GM18873 (cell line): ENCODE measurements around the gene CD2.
A peak's percentile ranks its signal among the peaks of the same experiment; 100 is the strongest.

ENCODE experiments used
- ATAC-seq: cut with Tn5 transposase; IDR thresholded peaks from one replicate; pipeline ENCODE4 v1.9.1; 2021; ENCODE audit warnings: mild to moderate bottlenecking, moderate library complexity, moderate number of reproducible peaks; ENCODE audit not compliant: unreplicated experiment, low FRiP score

CD2 gene

GRCh38 chr1:116771997-116772647, 17.9 kb downstream of the CD2 start:
- no peak for ATAC-seq

DNA sequence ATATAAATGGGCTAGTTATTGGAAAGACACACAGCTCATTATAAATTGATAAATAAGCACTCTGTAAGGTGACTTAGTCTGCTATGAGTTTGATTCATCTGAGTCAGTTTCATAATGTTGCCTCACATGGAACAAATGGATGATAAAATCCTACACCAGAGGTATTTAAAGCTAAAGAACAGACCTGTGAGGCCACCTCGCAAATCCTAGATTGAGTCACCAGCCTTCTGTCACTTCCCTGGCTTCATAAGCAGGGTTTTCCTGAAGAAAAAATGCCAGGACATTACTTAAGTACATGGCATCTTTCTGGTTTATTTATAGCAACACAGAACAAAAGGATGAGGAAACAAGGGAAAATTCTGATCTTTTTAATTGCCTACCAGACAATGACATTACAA, 18.4 kb downstream of the CD2 start:
- no peak for ATAC-seq

DNA sequence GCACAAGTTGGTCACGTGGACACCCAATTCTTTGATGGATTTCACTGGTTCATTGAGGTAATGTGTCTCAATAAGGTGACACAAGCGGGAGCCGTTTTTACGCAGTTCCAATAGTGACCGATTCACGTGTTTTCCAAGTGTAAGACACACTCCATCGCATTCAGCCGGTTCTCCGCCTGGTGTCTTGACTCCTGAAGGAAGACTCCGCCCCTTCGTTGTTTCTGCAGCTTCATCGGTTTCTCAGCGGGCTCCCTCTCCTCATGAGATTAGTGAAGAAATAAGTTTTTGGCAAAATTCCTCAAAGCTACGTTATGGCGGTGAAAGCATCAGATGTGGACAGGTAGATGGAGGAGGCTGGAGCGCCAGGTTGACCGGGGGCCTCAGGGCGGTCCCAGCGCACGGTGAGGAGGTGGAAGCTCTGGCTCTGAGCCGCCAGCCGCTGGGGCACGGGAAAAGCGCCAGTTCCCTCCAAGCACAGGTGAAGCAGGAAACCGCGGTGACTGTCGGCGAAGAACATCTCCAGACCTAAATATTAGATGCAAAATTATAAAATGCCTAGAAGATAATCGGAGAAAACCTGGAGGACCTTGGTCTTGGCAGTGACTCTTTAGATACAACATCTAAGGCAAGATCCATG, 21.0 kb downstream of the CD2 start:
- no peak for ATAC-seq

GRCh38 chr1:116777831-116778830, 23.9 kb downstream of the CD2 start:
- no peak for ATAC-seq

DNA sequence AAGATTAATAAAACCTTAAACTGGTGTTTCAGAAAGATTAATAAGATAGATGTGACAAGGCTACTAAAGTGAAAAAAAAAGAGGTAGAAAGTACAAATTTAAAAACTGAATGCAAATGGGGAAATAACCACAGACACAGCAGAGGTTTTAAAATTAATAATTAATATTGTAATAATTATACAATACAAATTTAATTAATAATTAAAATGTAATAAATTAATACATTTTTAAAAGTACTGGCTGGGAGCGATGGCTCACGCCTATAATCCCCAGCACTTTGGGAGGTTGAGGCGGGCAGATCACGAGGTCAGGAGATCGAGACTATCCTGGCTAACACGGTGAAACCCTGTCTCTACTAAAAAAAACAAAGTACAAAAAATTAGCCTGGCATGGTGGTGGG, 26.8 kb downstream of the CD2 start:
- no peak for ATAC-seq

DNA sequence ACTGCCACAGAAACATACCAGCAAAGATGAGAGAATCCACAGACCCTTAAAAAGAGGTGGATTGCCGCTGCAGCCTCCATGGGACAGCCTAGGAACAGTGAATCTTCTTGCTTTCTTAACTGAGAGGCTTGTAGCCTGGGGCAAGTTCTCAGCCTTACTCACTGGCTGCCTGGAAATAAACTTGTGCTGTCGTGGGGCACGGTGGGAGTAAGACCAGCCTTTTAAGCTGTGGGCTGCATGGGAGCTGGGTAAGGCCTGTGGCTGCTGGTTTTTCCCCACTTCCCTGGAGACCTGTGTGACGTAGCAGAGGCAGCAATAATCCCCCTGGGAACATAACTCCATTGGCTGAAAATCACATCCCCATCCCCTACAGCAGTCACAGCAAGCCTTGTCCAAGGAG, 30.8 kb downstream of the CD2 start:
- ATAC-seq, result no peak

DNA sequence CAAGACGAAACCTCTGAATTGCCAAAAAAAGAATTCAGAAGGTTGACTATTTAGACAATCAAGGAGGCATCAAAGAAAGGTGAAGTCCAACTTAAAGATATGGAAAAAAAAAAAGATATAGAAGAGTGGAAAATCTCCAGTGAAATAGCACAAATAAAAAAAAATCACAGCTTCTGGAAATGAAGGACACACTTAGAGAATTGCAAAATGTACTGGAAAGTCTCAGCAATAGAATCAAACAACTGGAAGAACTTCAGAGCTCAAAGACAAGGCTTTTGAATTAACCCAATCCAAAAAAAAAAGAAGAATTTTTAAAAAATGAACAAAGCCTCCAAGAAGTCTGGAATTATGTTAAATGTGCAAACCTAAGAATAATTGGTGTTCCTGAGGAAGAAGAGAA, 31.8 kb downstream of the CD2 start:
- ATAC-seq, result no peak

DNA sequence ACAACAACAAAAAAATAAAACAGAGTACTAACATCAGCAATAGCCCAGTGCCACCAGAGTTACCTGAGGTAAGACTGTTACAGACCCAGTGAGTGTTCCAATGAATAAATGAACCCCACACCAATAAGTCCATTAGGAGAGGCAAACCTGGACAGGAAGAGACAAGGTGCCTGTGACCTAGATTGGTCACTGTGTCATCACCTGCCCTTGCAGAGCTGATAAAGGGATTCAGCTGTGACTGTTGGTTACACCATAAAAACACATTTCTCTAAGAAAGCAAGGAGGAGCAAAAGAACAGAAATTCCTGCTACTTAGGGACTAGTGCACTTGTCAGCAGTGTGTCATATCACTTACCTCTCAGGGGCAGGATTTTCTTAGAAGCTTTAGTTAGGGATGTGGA, 37.5 kb downstream of the CD2 start:
- ATAC-seq, result no peak

GRCh38 chr1:116793357-116793935, 39.2 kb downstream of the CD2 start:
- no peak for ATAC-seq

DNA sequence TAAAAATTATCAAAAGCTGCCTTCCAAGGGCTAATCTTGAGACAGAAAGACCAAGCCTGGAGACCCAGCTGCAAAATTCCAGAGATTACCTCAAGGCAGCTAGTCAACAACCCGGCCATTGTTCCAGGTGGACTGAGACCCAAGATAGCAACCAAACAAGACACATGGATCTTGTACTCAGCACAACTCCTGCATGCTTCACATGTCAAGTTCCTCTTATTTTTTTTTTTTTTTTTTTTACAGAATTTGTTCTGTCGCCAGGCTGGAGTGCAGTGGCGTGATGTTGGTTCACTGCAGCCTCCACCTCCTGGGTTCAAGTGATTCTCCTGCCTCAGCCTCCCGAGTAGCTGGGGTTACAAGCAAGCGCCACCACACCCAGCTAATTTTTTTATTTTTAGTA, 40.1 kb downstream of the CD2 start:
- no peak for ATAC-seq

DNA sequence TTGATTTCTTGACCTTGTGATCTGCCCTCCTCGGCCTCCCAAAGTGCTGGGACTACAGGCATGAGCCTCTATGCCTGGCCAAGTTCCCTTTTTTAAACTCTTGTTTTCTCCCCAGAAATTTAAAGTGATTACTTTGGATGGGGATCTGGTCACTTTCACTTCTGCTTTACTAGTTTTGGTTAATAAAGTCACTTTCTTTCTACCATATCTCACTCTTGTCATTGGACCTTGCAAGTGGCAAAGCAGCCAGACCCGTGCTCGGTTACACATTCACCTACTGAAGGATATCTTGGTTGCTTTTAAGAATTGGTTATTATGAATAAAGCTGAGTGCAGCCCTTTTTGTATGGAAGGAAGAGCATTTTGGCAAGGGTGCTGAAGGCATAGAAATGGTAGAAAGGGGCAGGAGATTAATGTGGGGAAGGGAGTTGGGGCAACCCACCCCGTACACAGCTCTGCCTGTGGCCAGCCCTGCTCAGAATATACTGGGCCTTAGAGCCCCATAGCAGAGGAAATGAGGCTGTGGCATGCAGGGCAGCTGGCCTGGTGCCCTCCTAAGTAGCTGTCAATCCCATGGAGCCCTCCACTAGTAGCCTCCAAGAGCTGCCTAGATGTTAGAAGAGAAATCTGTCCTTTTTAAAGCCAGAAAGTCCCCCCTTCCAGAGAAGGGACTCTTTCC, 40.7 kb downstream of the CD2 start:
- peak; percentile 72 for ATAC-seq

DNA sequence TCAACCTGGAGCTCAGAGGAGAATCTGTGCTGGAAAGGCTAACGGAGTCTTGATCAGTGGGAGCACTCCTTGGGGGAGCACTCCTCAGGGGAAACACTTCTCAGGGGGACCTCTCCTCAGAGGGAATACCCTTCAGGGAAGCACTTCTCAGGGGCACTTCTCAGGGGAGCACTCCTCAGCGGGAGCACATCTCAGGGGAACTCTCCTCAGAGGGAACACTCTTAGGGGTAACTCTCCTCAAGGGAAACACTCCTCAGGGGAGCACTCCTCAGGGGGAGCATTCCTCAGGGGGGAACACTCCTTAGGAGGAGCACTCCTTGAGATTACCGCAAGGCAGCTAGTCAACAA, 41.2 kb downstream of the CD2 start:
- ATAC-seq, result no peak

GRCh38 chr1:116804736-116805135, 50.5 kb downstream of the CD2 start:
- no peak for ATAC-seq

DNA sequence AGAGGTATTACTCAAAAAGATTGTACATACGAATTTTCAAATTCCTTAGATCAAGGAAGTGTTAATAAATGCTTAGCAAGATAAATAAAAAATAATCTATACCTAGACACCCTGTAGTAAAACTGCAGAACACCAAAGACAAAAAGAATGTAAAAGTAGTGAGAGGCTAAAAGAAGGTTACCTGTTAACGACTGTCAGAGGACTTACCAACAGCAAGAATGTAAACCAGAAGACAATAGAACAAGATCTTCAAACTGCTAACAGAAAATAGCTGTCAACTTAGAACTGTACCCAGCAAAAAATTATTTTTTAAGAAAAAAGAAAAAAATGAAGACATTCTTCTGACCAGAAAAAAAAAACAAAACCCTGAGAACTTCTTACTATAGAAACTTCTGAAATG, 51.2 kb downstream of the CD2 start:
- no peak for ATAC-seq

DNA sequence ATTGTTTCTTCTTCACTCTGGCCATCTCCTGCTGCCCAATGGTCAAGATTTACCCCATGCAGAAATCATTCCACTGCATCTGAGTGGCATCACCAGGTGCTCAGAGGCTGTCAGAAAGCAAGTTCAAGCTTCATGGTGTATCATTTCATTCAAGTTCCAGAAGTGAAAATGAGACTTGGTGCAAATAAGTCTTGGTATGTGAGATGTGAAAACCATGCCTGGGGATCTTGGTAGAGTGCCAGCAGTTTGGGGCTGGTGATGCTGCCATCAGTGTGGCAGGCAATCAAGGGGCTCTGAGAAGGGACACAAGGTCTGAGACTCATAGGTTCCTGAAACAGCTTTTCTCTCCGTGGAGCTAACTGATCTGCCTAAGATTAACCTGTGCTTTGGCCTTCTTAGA, 52.0 kb downstream of the CD2 start:
- ATAC-seq, result no peak

GRCh38 chr1:116806671-116807070, 52.4 kb downstream of the CD2 start:
- ATAC-seq, result no peak

DNA sequence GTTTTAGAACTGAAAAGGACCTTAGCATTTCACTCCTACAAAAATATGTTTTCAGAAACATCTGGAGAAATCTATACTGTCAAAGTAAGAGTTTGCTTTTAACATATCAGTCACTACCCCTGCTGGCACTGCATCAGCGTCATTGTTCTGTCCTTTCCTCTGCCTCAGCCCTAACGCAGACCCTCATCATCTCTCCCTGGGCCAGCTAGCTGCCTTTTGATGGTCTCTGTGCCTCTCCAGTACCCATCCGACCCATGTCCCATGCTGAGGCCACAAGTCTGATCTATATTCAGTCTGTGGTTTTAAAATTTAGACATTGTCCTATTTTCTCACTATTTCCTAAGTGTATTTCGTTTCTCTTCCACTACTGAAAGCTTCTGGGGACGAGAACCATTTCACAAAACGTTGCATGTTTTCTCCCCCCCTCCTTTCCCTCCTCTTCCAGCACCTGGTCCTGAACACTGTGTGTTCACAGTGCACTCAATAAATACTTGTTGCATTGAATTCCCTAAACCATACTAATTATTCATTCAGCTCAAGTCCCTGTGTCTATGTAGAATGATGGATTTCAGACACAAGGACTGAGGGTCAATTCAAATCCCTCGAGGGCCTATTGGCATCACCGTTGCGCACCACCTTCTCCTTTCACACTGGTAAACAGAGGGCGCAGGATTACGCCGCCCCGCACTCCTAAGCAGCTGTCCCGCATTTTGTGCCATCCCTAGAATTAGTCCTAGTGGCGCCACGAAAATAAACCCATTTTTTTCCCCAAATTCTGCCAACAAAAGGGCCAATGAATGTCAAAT, 53.4 kb downstream of the CD2 start:
- no peak for ATAC-seq

- no peak for ATAC-seq
Measured at GRCh38 chr1:116808200-116808847, 54.1 kb downstream of the CD2 start.

DNA sequence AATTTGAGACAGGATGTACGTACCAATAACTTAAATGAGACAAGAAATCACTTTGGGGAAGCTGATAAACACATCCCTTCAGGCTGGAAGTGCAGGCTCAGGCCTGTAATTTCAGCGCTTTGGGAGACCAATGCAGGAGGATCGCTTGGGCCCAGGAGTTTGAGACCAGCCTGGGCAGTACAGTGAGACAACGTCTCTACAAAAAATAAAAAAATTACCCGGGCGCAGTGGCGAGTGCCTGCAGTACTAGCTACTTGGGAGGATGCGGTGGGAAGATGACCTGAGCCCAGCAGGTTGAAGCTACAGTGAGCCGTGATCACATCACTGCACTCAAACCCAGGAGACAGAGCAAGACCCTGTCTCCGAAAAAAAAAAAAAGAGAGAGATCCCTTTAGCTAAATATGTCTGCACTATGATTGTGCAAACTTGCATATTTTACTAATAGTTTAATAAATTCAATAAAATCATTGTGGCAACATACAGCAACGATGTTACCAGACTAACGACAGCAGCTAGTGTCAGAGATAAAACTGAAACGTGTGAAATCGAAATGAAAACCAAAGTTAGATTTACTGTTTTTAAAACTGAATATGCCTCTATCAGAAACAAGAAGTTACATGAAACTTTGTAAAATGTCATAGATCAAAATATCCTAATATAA, 54.7 kb downstream of the CD2 start:
- no peak for ATAC-seq
